Karpas-422 (cell line): ENCODE data around the gene WNK3. TPM values are rescaled to one million over a fixed set of nuclear protein-coding genes. Genes with fewer than 3 reads are reported as not detected.
"Not testable (repeated sequence)": the region's sequence is repeated elsewhere in the genome, so short reads cannot be mapped to it uniquely, and the experiment has no call there.

Source experiments
- DNase-seq: peaks from one replicate; pipeline ENCODE4 v3.0.0-alpha.2; 2015
- H2AFZ ChIP-seq: fragments of 200-600 bp; sonication (generic); 2 replicates; pipeline ENCODE4 v1.6.1; 2014; ENCODE audit warnings: antibody characterized with exemption, low read length, mixed read lengths
- H3K27ac ChIP-seq: fragments of 200-600 bp; sonication (generic); 2 replicates; pipeline ENCODE4 v1.5.1; 2014; ENCODE audit warnings: mild to moderate bottlenecking, low read length, moderate library complexity
- H3K27me3 ChIP-seq: fragments of 200-600 bp; sonication (generic); 2 replicates; pipeline ENCODE4 v1.6.1; 2014; ENCODE audit warnings: low read length, mixed read lengths
- H3K36me3 ChIP-seq: fragments of 200-600 bp; sonication (generic); 2 replicates; pipeline ENCODE4 v1.6.1; 2014; ENCODE audit warnings: low read length, mixed read lengths; ENCODE audit not compliant: insufficient read depth
- H3K4me1 ChIP-seq: fragments of 200-600 bp; sonication (generic); 2 replicates; pipeline ENCODE4 v1.6.1; 2014; ENCODE audit warnings: mild to moderate bottlenecking, low read length, mixed read lengths
- H3K4me2 ChIP-seq: fragments of 200-600 bp; sonication (generic); 2 replicates; pipeline ENCODE4 v1.6.1; 2014; ENCODE audit warnings: low read length, low read depth, mild to moderate bottlenecking; ENCODE audit not compliant: poor library complexity, severe bottlenecking
- H3K4me3 ChIP-seq: fragments of 200-600 bp; sonication (generic); 2 replicates; pipeline ENCODE4 v1.5.1; 2014; ENCODE audit warnings: mild to moderate bottlenecking, antibody characterized with exemption, low read length, mixed read lengths
- H3K79me2 ChIP-seq: fragments of 200-600 bp; sonication (generic); 2 replicates; pipeline ENCODE4 v1.6.1; 2014; ENCODE audit warnings: mild to moderate bottlenecking, low read length, mixed read lengths
- H3K9ac ChIP-seq: fragments of 200-600 bp; sonication (generic); 2 replicates; pipeline ENCODE4 v1.6.0; 2014; ENCODE audit warnings: low read length
- H3K9me2 ChIP-seq: fragments of 200-600 bp; sonication (generic), shearing (Covaris generic); replicated peaks from 2 replicates; pipeline ENCODE4 v1.6.0; 2014; ENCODE audit warnings: mild to moderate bottlenecking, low read length, moderate library complexity; ENCODE audit not compliant: insufficient read depth
- H3K9me3 ChIP-seq: fragments of 300-700, 200-600 bp; sonication (generic); 2 replicates; pipeline ENCODE4 v1.6.1; 2014; ENCODE audit warnings: low read length, mixed read lengths
- H4K20me1 ChIP-seq: fragments of 200-600 bp; sonication (generic); 2 replicates; pipeline ENCODE4 v1.6.1; 2014; ENCODE audit warnings: mild to moderate bottlenecking, antibody characterized with exemption, low read length, low read depth; ENCODE audit not compliant: insufficient read depth
- total RNA-seq: library from RNA; depleted of rRNA; stranded (reverse); fragments of >200 nt; shearing (Covaris generic); gene quantifications from 2 replicates; pipeline ENCODE4 v1.2.3, GENCODE V29; 2014; ENCODE audit warnings: low replicate concordance; rRNA removed

Gene WNK3
- total RNA-seq = 0.04 TPM in 2 replicates

- peaks cover 2% of the 10 kb centered on the region for H3K9me3 ChIP-seq
- H4K20me1 ChIP-seq = no peaks in the 10 kb centered on the region
- no peak within 1 kb of the TSS for H3K9ac ChIP-seq
- H3K4me2 ChIP-seq = no peak within 1 kb of the TSS
- no peaks in the 10 kb centered on the region for H3K27me3 ChIP-seq
- H3K4me3 ChIP-seq = no peak within 1 kb of the TSS
- no peaks in the 10 kb centered on the region for H3K4me1 ChIP-seq
- H3K79me2 ChIP-seq = no peaks in the 10 kb centered on the region
- H3K36me3 ChIP-seq = no peaks in the 10 kb centered on the region
- H3K9me2 ChIP-seq = no peaks in the 10 kb centered on the region
- DNase-seq = no peak
- no peak within 1 kb of the TSS for H2AFZ ChIP-seq
- no peak within 1 kb of the TSS for H3K27ac ChIP-seq
Measured at GRCh38 chrX:54357414-54358377, at the start of gene WNK3. TSS of gene WNK3 (minus strand) at chrX:54358046.

- Histone ChIP-seq H3K9ac (no peak overlapping the region), H3K4me3 (no peak overlapping the region), H3K9me2 (no peaks in the 10 kb centered on the region), H3K9me3 (no peaks in the 10 kb centered on the region), H2AFZ (no peak overlapping the region), H3K36me3 (no peaks in the 10 kb centered on the region), H3K27ac (no peak overlapping the region), H4K20me1 (no peaks in the 10 kb centered on the region), H3K4me1 (no peaks in the 10 kb centered on the region), H3K27me3 (no peaks in the 10 kb centered on the region), H3K79me2 (no peaks in the 10 kb centered on the region), H3K4me2 (no peak overlapping the region)
- no peak for DNase-seq
Measured at GRCh38 chrX:54407266-54407665, 49.4 kb upstream of the WNK3 start.

GRCh38 chrX:54397113-54397512 lies 39.3 kb upstream of the WNK3 start:
- H2AFZ ChIP-seq = no peak overlapping the region
- no peak for DNase-seq
- H3K4me2 ChIP-seq = no peak overlapping the region
- H3K4me1 ChIP-seq = no peaks in the 10 kb centered on the region
- no peak overlapping the region for H3K4me3 ChIP-seq
- no peaks in the 10 kb centered on the region for H3K9me2 ChIP-seq
- H3K79me2 ChIP-seq = no peaks in the 10 kb centered on the region
- H3K9me3 ChIP-seq = no peaks in the 10 kb centered on the region
- H3K9ac ChIP-seq = no peak overlapping the region
- H3K27ac ChIP-seq = no peak overlapping the region
- no peaks in the 10 kb centered on the region for H3K27me3 ChIP-seq
- no peaks in the 10 kb centered on the region for H3K36me3 ChIP-seq
- no peaks in the 10 kb centered on the region for H4K20me1 ChIP-seq

GRCh38 chrX:54386314-54386713 lies 28.5 kb upstream of the WNK3 start:
- no peaks in the 10 kb centered on the region for H3K36me3 ChIP-seq
- no peak overlapping the region for H3K27ac ChIP-seq
- no peaks in the 10 kb centered on the region for H3K9me2 ChIP-seq
- no peak overlapping the region for H2AFZ ChIP-seq
- no peaks in the 10 kb centered on the region for H4K20me1 ChIP-seq
- H3K4me3 ChIP-seq = no peak overlapping the region
- H3K27me3 ChIP-seq = no peaks in the 10 kb centered on the region
- DNase-seq = no peak
- H3K79me2 ChIP-seq = no peaks in the 10 kb centered on the region
- H3K4me1 ChIP-seq = no peaks in the 10 kb centered on the region
- H3K4me2 ChIP-seq = no peak overlapping the region
- no peak overlapping the region for H3K9ac ChIP-seq
- no peaks in the 10 kb centered on the region for H3K9me3 ChIP-seq

- not testable (repeated sequence) for DNase-seq, H3K27ac ChIP-seq
Measured at GRCh38 chrX:54384661-54385060, 26.8 kb upstream of the WNK3 start.

GRCh38 chrX:54359408-54359807 lies 1.6 kb upstream of the WNK3 start:
- no peak overlapping the region for H3K9ac ChIP-seq
- no peak overlapping the region for H2AFZ ChIP-seq
- H3K4me1 ChIP-seq = no peaks in the 10 kb centered on the region
- no peaks in the 10 kb centered on the region for H3K79me2 ChIP-seq
- H3K9me3 ChIP-seq = no peaks in the 10 kb centered on the region
- H3K36me3 ChIP-seq = no peaks in the 10 kb centered on the region
- H4K20me1 ChIP-seq = no peaks in the 10 kb centered on the region
- no peak for DNase-seq
- no peak overlapping the region for H3K27ac ChIP-seq
- H3K4me3 ChIP-seq = no peak overlapping the region
- no peaks in the 10 kb centered on the region for H3K27me3 ChIP-seq
- no peaks in the 10 kb centered on the region for H3K9me2 ChIP-seq
- no peak overlapping the region for H3K4me2 ChIP-seq

More at GRCh38 chrX:54384661-54385060, 26.8 kb upstream of the WNK3 start:
- H3K9me2 ChIP-seq, H4K20me1 ChIP-seq, H3K9me3 ChIP-seq, H3K4me3 ChIP-seq, H3K79me2 ChIP-seq, H2AFZ ChIP-seq, H3K9ac ChIP-seq, H3K4me2 ChIP-seq, H3K36me3 ChIP-seq, H3K27me3 ChIP-seq, H3K4me1 ChIP-seq: not testable (repeated sequence)

GRCh38 chrX:54358424-54359211 lies 772 bp upstream of the WNK3 start:
- H3K27ac ChIP-seq = no peak overlapping the region
- no peaks in the 10 kb centered on the region for H3K9me3 ChIP-seq
- no peaks in the 10 kb centered on the region for H3K79me2 ChIP-seq
- no peak overlapping the region for H3K4me3 ChIP-seq
- H2AFZ ChIP-seq = no peak overlapping the region
- no peaks in the 10 kb centered on the region for H4K20me1 ChIP-seq
- H3K27me3 ChIP-seq = no peaks in the 10 kb centered on the region
- DNase-seq = no peak
- no peaks in the 10 kb centered on the region for H3K36me3 ChIP-seq
- no peaks in the 10 kb centered on the region for H3K4me1 ChIP-seq
- no peak overlapping the region for H3K4me2 ChIP-seq
- H3K9me2 ChIP-seq = no peaks in the 10 kb centered on the region
- H3K9ac ChIP-seq = no peak overlapping the region

GRCh38 chrX:54352677-54353076 lies 5.2 kb downstream of the WNK3 start:
- H3K36me3 ChIP-seq = no peaks in the 10 kb centered on the region
- H3K27me3 ChIP-seq = no peaks in the 10 kb centered on the region
- H4K20me1 ChIP-seq = no peaks in the 10 kb centered on the region
- H3K9me2 ChIP-seq = no peaks in the 10 kb centered on the region
- H3K79me2 ChIP-seq = no peaks in the 10 kb centered on the region
- H3K4me3 ChIP-seq = no peak overlapping the region
- no peak overlapping the region for H3K27ac ChIP-seq
- H2AFZ ChIP-seq = no peak overlapping the region
- H3K4me1 ChIP-seq = no peaks in the 10 kb centered on the region
- peaks cover 6% of the 10 kb centered on the region for H3K9me3 ChIP-seq
- DNase-seq = no peak
- H3K9ac ChIP-seq = no peak overlapping the region
- no peak overlapping the region for H3K4me2 ChIP-seq
